ENCODE measurements around the gene CABP2.

CABP2 gene

GRCh38 chr11:67508486-67509121 is 14.6 kb downstream of the CABP2 start:
- Histone ChIP-seq H3K27me3 (ENCODE audit: low read depth) (peaks cover 6% of the 10 kb centered on the region), H3K9me3 (no peaks in the 10 kb centered on the region), H3K4me1 (peaks cover 34% of the 10 kb centered on the region), H3K36me3 (replicated peaks) (peaks cover 16% of the 10 kb centered on the region), H3K4me3 (peak overlapping the region; percentile 99)
- in situ Hi-C loops (cut with MboI; ENCODE audit: low sequenced_read_pairs): no loop called here
- DNase-seq (ENCODE audit: low spot score in 2 of 2): peak; percentile 94 to 99

GRCh38 chr11:67507864-67508485 is 15.3 kb downstream of the CABP2 start, which contains the start of gene CDK2AP2:
TSS of gene CDK2AP2 (minus strand) at chr11:67508162. CDS start at chr11:67508082, 80 bp downstream.
- Histone ChIP-seq H3K4me3 (peak within 1 kb of the TSS; percentile 99), H3K9me3 (no peaks in the 10 kb centered on the region), H3K27me3 (ENCODE audit: low read depth) (peaks cover 4% of the 10 kb centered on the region; the same call in 1 of the 2 replicates), H3K36me3 (replicated peaks) (peaks cover 16% of the 10 kb centered on the region), H3K4me1 (peaks cover 35% of the 10 kb centered on the region)
- in situ Hi-C loops (cut with MboI; ENCODE audit: low sequenced_read_pairs): no loop called here
- DNase-seq (ENCODE audit: low spot score in 2 of 2): peak; percentile 97 to 100

- Histone ChIP-seq H3K4me1 (peaks cover 35% of the 10 kb centered on the region), H3K36me3 (replicated peaks) (peaks cover 16% of the 10 kb centered on the region), H3K4me3 (peak overlapping the region; percentile 99), H3K9me3 (no peaks in the 10 kb centered on the region), H3K27me3 (ENCODE audit: low read depth) (peaks cover 4% of the 10 kb centered on the region; the same call in 1 of the 2 replicates)
- in situ Hi-C loops (cut with MboI; ENCODE audit: low sequenced_read_pairs): no loop called here
- peak; percentile 60 to 81 for DNase-seq (ENCODE audit: low spot score in 2 of 2)
Observed at GRCh38 chr11:67507242-67507863, 15.9 kb downstream of the CABP2 start.

- H3K36me3 ChIP-seq (replicated peaks): peaks cover 23% of the 10 kb centered on the region
- H3K4me1 ChIP-seq: peaks cover 35% of the 10 kb centered on the region
- no peak overlapping the region; the same call in 1 of the 2 replicates for H3K4me3 ChIP-seq
- peaks cover 4% of the 10 kb centered on the region; the same call in 1 of the 2 replicates for H3K27me3 ChIP-seq (ENCODE audit: low read depth)
- DNase-seq (ENCODE audit: low spot score in 2 of 2): peak in 1 of 2 experiments; percentile 8
- in situ Hi-C loops (cut with MboI; ENCODE audit: low sequenced_read_pairs): no loop called here
- H3K9me3 ChIP-seq: no peaks in the 10 kb centered on the region
Observed at GRCh38 chr11:67506426-67507051, 16.7 kb downstream of the CABP2 start.

- Histone ChIP-seq H3K27me3 (ENCODE audit: low read depth) (peaks cover 4% of the 10 kb centered on the region; the same call in 1 of the 2 replicates), H3K9me3 (no peaks in the 10 kb centered on the region), H3K4me1 (peaks cover 35% of the 10 kb centered on the region), H3K36me3 (replicated peaks) (peaks cover 25% of the 10 kb centered on the region), H3K4me3 (peak overlapping the region; percentile 68)
- in situ Hi-C loops (cut with MboI; ENCODE audit: low sequenced_read_pairs): no loop called here
- DNase-seq (ENCODE audit: low spot score in 2 of 2): peak; percentile 52 to 89
Observed at GRCh38 chr11:67505605-67506396, 17.4 kb downstream of the CABP2 start.

GRCh38 chr11:67504950-67505581 is 18.2 kb downstream of the CABP2 start, which contains the start of gene PITPNM1:
TSS of gene PITPNM1 (minus strand) at chr11:67505363. CDS start at chr11:67504180, 1,183 bp downstream.
- peaks cover 29% of the 10 kb centered on the region for H3K36me3 ChIP-seq (replicated peaks)
- peak; percentile 55 to 84 for DNase-seq (ENCODE audit: low spot score in 2 of 2)

GRCh38 chr11:67504005-67504949 is 19.0 kb downstream of the CABP2 start:
- Histone ChIP-seq H3K9me3 (no peaks in the 10 kb centered on the region), H3K4me1 (peaks cover 35% of the 10 kb centered on the region), H3K27me3 (ENCODE audit: low read depth) (no peaks in the 10 kb centered on the region), H3K36me3 (replicated peaks) (peaks cover 29% of the 10 kb centered on the region), H3K4me3 (peak overlapping the region; percentile 68)
- in situ Hi-C loops (cut with MboI; ENCODE audit: low sequenced_read_pairs): no loop called here
- peak in 1 of 2 experiments; percentile 66 for DNase-seq (ENCODE audit: low spot score in 2 of 2)

More at GRCh38 chr11:67504950-67505581, 18.2 kb downstream of the CABP2 start, which contains the start of gene PITPNM1:
- Histone ChIP-seq H3K4me1 (peaks cover 35% of the 10 kb centered on the region), H3K27me3 (ENCODE audit: low read depth) (no peaks in the 10 kb centered on the region), H3K4me3 (peak within 1 kb of the TSS; percentile 68), H3K9me3 (no peaks in the 10 kb centered on the region)
- in situ Hi-C loops (cut with MboI; ENCODE audit: low sequenced_read_pairs): no loop called here

- Histone ChIP-seq H3K36me3 (replicated peaks) (peaks cover 29% of the 10 kb centered on the region), H3K9me3 (no peaks in the 10 kb centered on the region), H3K4me3 (peak overlapping the region; percentile 17), H3K4me1 (peaks cover 29% of the 10 kb centered on the region), H3K27me3 (ENCODE audit: low read depth) (no peaks in the 10 kb centered on the region)
- DNase-seq (ENCODE audit: low spot score in 2 of 2): no peak
- in situ Hi-C loops (cut with MboI; ENCODE audit: low sequenced_read_pairs): no loop called here
Observed at GRCh38 chr11:67503119-67504004, 19.9 kb downstream of the CABP2 start.

GRCh38 chr11:67502328-67502979 is 20.8 kb downstream of the CABP2 start:
- Histone ChIP-seq H3K4me3 (no peak overlapping the region), H3K9me3 (no peaks in the 10 kb centered on the region), H3K36me3 (replicated peaks) (peaks cover 29% of the 10 kb centered on the region), H3K4me1 (peaks cover 27% of the 10 kb centered on the region), H3K27me3 (ENCODE audit: low read depth) (no peaks in the 10 kb centered on the region)
- in situ Hi-C loops (cut with MboI; ENCODE audit: low sequenced_read_pairs): no loop called here
- no peak for DNase-seq (ENCODE audit: low spot score in 2 of 2)

GRCh38 chr11:67501854-67502253 is 21.4 kb downstream of the CABP2 start:
- no peak for DNase-seq (ENCODE audit: low spot score in 2 of 2)
- in situ Hi-C loops (cut with MboI; ENCODE audit: low sequenced_read_pairs): no loop called here
- no peak overlapping the region for H3K4me3 ChIP-seq
- H3K27me3 ChIP-seq (ENCODE audit: low read depth): no peaks in the 10 kb centered on the region
- peaks cover 21% of the 10 kb centered on the region for H3K4me1 ChIP-seq
- no peaks in the 10 kb centered on the region for H3K9me3 ChIP-seq
- peaks cover 25% of the 10 kb centered on the region for H3K36me3 ChIP-seq (replicated peaks)

Data from HAP-1 (cell line).